ENCODE measurements around the gene LRRTM4.
"Not testable (repeated sequence)": the region's sequence is repeated elsewhere in the genome, so short reads cannot be mapped to it uniquely, and the experiment has no call there.

GRCh38 chr2:77088424-77088823, 433.8 kb downstream of the LRRTM4 start:
- not testable (repeated sequence) for TF ChIP-seq CTCF, POLR2A (IDR thresholded peaks at IDR 0.05)

Measured in uterus (tissue), 2 donors.